Neural progenitor cell (in vitro differentiated cells): ENCODE measurements around the gene IKBKE. TPM values are rescaled to one million over a fixed set of nuclear protein-coding genes. Genes with fewer than 3 reads are reported as not detected.

ENCODE experiments used
- DNase-seq: peaks from one replicate; pipeline ENCODE4 v3.0.0-alpha.2; 2016; ENCODE audit warnings: low spot score
- H2AFZ ChIP-seq: fragments of 200-600 bp; sonication (generic); replicated peaks from 2 replicates; pipeline ENCODE4 v1.6.1; 2016; ENCODE audit warnings: antibody characterized with exemption
- H3F3A ChIP-seq: fragments of 200-600 bp; sonication (generic); 2 replicates; pipeline ENCODE4 v1.6.1; 2016; ENCODE audit warnings: antibody characterized with exemption, low read depth
- H3K27ac ChIP-seq: fragments of 200-600 bp; sonication (generic); 2 replicates; pipeline ENCODE4 v1.5.1; 2016; ENCODE audit warnings: mild to moderate bottlenecking
- H3K27me3 ChIP-seq: fragments of 200-600 bp; sonication (generic); 2 replicates; pipeline ENCODE4 v1.6.1; 2016; ENCODE audit warnings: mild to moderate bottlenecking, moderate library complexity
- H3K36me3 ChIP-seq: fragments of 200-600 bp; sonication (generic); 2 replicates; pipeline ENCODE4 v1.5.1; 2016
- H3K4me1 ChIP-seq: fragments of 200-600 bp; sonication (generic); 2 replicates; pipeline ENCODE4 v1.6.1; 2016; ENCODE audit warnings: mixed run types
- H3K4me2 ChIP-seq: fragments of 200-600 bp; sonication (generic); 2 replicates; pipeline ENCODE4 v1.6.1; 2016
- H3K4me3 ChIP-seq: fragments of 200-600 bp; sonication (generic); 2 replicates; pipeline ENCODE4 v1.5.1; 2016
- H3K79me2 ChIP-seq: fragments of 200-600 bp; sonication (generic); 2 replicates; pipeline ENCODE4 v1.6.1; 2016; ENCODE audit warnings: low read depth
- H3K9ac ChIP-seq: fragments of 200-600 bp; sonication (generic); 2 replicates; pipeline ENCODE4 v1.6.1; 2016
- H3K9me3 ChIP-seq: fragments of 200-600 bp; sonication (generic); 2 replicates; pipeline ENCODE4 v1.5.1; 2016; ENCODE audit warnings: low read depth
- H4K20me1 ChIP-seq: fragments of 200-600 bp; sonication (generic); 2 replicates; pipeline ENCODE4 v1.6.1; 2016; ENCODE audit warnings: low read depth
- H3K27ac Mint-ChIP-seq: 3 replicates; pipeline ENCODE4 v1.8.0; 2021; ENCODE audit warnings: mixed read lengths
- H3K27me3 Mint-ChIP-seq: 2 replicates; pipeline ENCODE4 v1.8.0; 2022; ENCODE audit warnings: low read depth, mild to moderate bottlenecking, inconsistent platforms, moderate library complexity, mixed read lengths; ENCODE audit not compliant: insufficient read depth
- H3K36me3 Mint-ChIP-seq: 3 replicates; pipeline ENCODE4 v1.8.0; 2021; ENCODE audit warnings: mixed read lengths
- H3K4me1 Mint-ChIP-seq: 3 replicates; pipeline ENCODE4 v1.8.0; 2021; ENCODE audit warnings: mixed read lengths
- H3K4me3 Mint-ChIP-seq: 3 replicates; pipeline ENCODE4 v1.8.0; 2021; ENCODE audit warnings: mild to moderate bottlenecking, moderate library complexity, mixed read lengths
- H3K9me3 Mint-ChIP-seq: 3 replicates; pipeline ENCODE4 v1.8.0; 2020; ENCODE audit warnings: mixed read lengths
- EZH2 ChIP-seq: fragments of 200-600 bp; sonication (generic); IDR thresholded peaks from 2 replicates; pipeline ENCODE4 v1.6.1; 2017; ENCODE audit warnings: antibody characterized with exemption, mild to moderate bottlenecking, moderate library complexity
- EZH2phosphoT487 ChIP-seq: fragments of 200-600 bp; sonication (generic); IDR thresholded peaks from 2 replicates; pipeline ENCODE4 v1.6.1; 2017; ENCODE audit warnings: antibody characterized with exemption
- total RNA-seq: library from RNA; depleted of rRNA; stranded (reverse); fragments of >200 nt; gene quantifications from 2 replicates; pipeline ENCODE4 v1.2.3, GENCODE V29; 2015; ENCODE audit warnings: low replicate concordance
- TF ChIP-seq, protein P1 (sequence below): fragments of 200-600 bp; sonication (generic); IDR thresholded peaks from 2 replicates; pipeline ENCODE4 v1.5.1; 2017; ENCODE audit warnings: antibody characterized with exemption, mild to moderate bottlenecking

IKBKE gene
- total RNA-seq, 1 donor from 2014 or later: 0.26 TPM

- H3K9ac ChIP-seq: no peak within 1 kb of the TSS
- Mint-ChIP-seq H3K27me3 (peaks cover 59% of the 10 kb centered on the region), H3K4me3 (peak within 1 kb of the TSS; percentile 76), H3K36me3 (no peaks in the 10 kb centered on the region), H3K4me1 (peaks cover 45% of the 10 kb centered on the region), H3K9me3 (no peaks in the 10 kb centered on the region), H3K27ac (no peak within 1 kb of the TSS)
- DNase-seq: peak; percentile 81
- H3K79me2 ChIP-seq: no peaks in the 10 kb centered on the region
- no peaks in the 10 kb centered on the region for H3K9me3 ChIP-seq
- peak within 1 kb of the TSS; percentile 63 for H3K4me3 ChIP-seq
- peaks cover 91% of the 10 kb centered on the region for H3K27me3 ChIP-seq
- H4K20me1 ChIP-seq: peaks cover 8% of the 10 kb centered on the region
- no peaks in the 10 kb centered on the region for H3K36me3 ChIP-seq
- H3K4me1 ChIP-seq: peaks cover 9% of the 10 kb centered on the region
- peak; percentile 88 for TF ChIP-seq EZH2
- TF ChIP-seq EZH2phosphoT487: peak; percentile 91
- TF ChIP-seq, protein P1, sequence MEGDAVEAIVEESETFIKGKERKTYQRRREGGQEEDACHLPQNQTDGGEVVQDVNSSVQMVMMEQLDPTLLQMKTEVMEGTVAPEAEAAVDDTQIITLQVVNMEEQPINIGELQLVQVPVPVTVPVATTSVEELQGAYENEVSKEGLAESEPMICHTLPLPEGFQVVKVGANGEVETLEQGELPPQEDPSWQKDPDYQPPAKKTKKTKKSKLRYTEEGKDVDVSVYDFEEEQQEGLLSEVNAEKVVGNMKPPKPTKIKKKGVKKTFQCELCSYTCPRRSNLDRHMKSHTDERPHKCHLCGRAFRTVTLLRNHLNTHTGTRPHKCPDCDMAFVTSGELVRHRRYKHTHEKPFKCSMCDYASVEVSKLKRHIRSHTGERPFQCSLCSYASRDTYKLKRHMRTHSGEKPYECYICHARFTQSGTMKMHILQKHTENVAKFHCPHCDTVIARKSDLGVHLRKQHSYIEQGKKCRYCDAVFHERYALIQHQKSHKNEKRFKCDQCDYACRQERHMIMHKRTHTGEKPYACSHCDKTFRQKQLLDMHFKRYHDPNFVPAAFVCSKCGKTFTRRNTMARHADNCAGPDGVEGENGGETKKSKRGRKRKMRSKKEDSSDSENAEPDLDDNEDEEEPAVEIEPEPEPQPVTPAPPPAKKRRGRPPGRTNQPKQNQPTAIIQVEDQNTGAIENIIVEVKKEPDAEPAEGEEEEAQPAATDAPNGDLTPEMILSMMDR: no peak
- peak within 1 kb of the TSS; percentile 89 for H2AFZ ChIP-seq
- H3K4me2 ChIP-seq: peak within 1 kb of the TSS; percentile 97
- no peaks in the 10 kb centered on the region for H3F3A ChIP-seq
- H3K27ac ChIP-seq: no peak within 1 kb of the TSS
Measured at GRCh38 chr1:206507284-206508129, 37.2 kb downstream of the IKBKE start, which contains the start of gene RASSF5. TSS of gene RASSF5 (plus strand) at chr1:206507531. CDS start at chr1:206507603, 72 bp downstream.

GRCh38 chr1:206508130-206508889 lies 38.0 kb downstream of the IKBKE start:
- no peaks in the 10 kb centered on the region for H3F3A ChIP-seq
- peaks cover 83% of the 10 kb centered on the region for H3K27me3 ChIP-seq

GRCh38 chr1:206508956-206509355 lies 38.7 kb downstream of the IKBKE start:
- no peaks in the 10 kb centered on the region for H3K9me3 ChIP-seq
- H3K36me3 Mint-ChIP-seq: no peaks in the 10 kb centered on the region
- peak overlapping the region; percentile 70 for H3K4me3 Mint-ChIP-seq
- no peaks in the 10 kb centered on the region for H3F3A ChIP-seq
- TF ChIP-seq EZH2 (no peak), EZH2phosphoT487 (no peak)
- TF ChIP-seq, protein P1: no peak
- no peak overlapping the region for H3K9ac ChIP-seq
- H3K4me1 Mint-ChIP-seq: peaks cover 58% of the 10 kb centered on the region
- DNase-seq: no peak
- no peak overlapping the region for H3K27ac Mint-ChIP-seq
- peaks cover 76% of the 10 kb centered on the region for H3K27me3 ChIP-seq
- no peaks in the 10 kb centered on the region for H3K36me3 ChIP-seq
- no peak overlapping the region for H3K4me2 ChIP-seq
- H3K27me3 Mint-ChIP-seq: peaks cover 65% of the 10 kb centered on the region
- peaks cover 9% of the 10 kb centered on the region for H3K4me1 ChIP-seq
- H3K4me3 ChIP-seq: no peak overlapping the region
- no peaks in the 10 kb centered on the region for H3K79me2 ChIP-seq
- peaks cover 8% of the 10 kb centered on the region for H4K20me1 ChIP-seq
- no peak overlapping the region for H2AFZ ChIP-seq
- no peak overlapping the region for H3K27ac ChIP-seq
- H3K9me3 Mint-ChIP-seq: no peaks in the 10 kb centered on the region

More at GRCh38 chr1:206508130-206508889, 38.0 kb downstream of the IKBKE start:
- Histone ChIP-seq H3K27ac (no peak overlapping the region), H2AFZ (peak overlapping the region; percentile 89), H3K4me3 (peak overlapping the region; percentile 63), H3K79me2 (no peaks in the 10 kb centered on the region), H4K20me1 (peaks cover 8% of the 10 kb centered on the region), H3K9me3 (no peaks in the 10 kb centered on the region), H3K9ac (no peak overlapping the region), H3K36me3 (no peaks in the 10 kb centered on the region), H3K4me1 (peaks cover 9% of the 10 kb centered on the region), H3K4me2 (peak overlapping the region; percentile 97)
- Mint-ChIP-seq H3K27me3 (peaks cover 59% of the 10 kb centered on the region), H3K4me1 (peaks cover 53% of the 10 kb centered on the region), H3K4me3 (peak overlapping the region; percentile 76), H3K36me3 (no peaks in the 10 kb centered on the region), H3K9me3 (no peaks in the 10 kb centered on the region), H3K27ac (no peak overlapping the region)
- TF ChIP-seq, protein P1: no peak
- peak; percentile 49 for TF ChIP-seq EZH2phosphoT487
- no peak for DNase-seq
